G401.6 (cell line): ENCODE measurements around the gene SPDEF.

Experiments
- FAIRE-seq: peaks from 2 replicates; lab custom pipeline; 2012; peaks lifted over from hg19 to GRCh38; lab: Jason Lieb, UNC

SPDEF gene

DNA sequence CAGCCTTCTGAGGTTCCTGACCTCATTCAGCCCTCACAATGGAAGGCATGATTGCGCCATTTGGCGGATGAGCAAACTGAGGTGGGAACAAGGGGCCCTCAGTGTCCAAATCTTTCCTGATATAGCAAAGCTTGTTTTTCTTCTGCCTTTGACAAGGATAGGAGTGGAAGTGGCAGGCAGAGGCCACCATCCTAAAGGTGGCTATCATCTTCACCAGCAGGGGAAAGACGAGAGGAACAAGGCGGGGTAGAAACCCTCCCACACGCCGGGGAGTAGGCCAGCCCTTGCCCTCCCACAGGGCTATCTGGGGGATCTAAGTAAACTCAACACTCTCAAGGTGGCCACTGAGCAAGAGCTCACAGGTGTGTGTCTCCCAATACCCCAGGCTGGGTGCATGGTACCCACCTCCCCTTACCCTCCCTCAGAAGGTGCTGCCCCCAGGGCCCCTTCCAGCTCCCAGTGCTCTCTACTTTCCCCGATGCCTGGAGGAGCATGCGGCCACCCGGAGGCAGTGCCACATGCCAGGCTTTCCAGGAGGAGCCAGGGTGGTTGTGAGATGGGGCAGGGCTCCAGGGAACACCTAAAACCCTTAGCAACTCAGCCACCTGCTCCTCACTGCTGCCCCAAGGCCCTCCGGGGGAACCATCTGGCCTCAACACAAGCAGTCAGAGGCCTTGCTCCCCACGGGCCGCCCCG, 11.2 kb downstream of the SPDEF start:
- FAIRE-seq: no peak

DNA sequence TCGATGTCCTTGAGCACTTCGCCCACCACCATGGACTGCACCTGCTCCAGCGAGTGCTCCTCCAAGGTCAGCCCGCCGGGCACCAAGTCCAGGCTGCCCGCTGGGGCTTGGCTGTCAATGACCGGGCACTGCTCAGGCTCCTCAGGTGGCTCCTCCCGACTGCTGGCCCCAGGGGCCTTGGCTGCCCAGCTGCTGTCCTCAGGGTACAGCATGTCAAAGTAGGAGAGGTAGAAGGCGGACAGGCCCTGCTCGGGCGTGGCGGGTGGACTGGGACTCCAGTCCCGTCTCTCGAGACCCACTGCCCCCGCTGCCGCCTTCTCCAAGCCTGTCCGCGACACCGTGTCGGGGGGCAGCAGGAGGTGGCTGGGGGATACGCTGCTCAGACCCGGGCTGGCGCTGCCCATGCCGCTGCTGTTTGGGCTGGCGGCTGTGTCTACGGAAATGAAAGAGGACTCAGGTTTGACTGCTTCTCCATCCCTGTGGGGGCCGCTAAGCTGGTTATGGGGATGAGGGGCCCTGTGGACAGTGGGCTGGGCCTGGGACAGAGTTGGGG, 12.0 kb downstream of the SPDEF start:
- FAIRE-seq: no peak

DNA sequence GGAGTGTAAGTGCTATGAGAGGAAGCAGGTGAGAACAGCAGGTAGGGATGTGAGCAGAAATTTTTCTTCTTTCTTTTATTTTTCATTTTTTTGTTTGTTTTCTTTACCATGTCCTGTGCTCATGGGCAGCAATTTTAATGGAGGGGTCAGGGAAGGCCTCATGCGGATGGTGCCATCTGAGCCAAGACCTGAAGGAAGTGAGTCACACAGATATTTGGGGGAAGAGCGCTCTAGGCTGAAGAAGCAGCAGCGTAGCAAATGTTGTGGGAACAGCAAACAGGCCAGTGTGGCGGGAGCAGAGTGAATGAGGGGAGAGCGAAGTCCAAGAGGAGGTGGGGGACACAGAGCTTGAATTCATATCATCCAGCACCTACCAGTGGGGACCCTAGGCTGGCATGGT, 12.7 kb downstream of the SPDEF start:
- no peak for FAIRE-seq

DNA sequence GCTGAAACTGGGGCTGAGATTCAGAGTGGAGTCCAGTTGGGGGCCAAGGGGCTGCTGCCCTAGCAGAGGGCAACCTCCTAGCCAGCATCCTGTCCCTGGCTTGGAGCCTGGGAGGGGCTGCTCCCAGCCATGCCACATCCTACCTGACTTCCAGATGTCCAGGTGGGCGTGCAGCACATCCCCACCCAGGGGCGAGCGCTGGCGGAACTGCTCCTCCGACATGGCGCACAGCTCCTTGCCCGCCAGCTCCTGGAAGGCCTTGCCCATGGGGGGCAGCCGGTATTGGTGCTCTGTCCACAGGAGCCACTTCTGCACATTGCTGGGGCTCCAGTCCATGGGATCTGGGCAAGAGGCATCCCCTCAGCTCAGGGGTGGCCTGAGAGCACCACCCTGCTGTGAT, 15.3 kb downstream of the SPDEF start:
- no peak for FAIRE-seq

DNA sequence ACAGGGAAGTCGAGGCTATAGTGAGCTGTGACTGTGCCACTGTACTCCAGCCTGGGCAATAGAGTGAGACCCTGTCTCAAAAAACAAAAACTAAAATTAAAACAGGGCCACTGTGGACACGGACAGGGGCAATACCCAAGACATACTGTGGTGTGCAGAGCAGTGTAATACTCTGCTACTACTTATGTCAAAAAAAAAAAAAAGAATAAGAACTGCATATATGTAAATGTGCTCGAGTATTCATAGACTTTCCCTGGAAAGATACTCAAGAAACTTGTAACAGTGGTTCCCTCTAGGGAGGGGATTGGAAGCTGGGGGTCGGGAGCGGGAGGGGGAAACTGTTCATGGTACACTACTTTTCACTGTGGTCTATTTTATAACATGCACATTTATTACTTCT, 15.9 kb downstream of the SPDEF start:
- FAIRE-seq: no peak

DNA sequence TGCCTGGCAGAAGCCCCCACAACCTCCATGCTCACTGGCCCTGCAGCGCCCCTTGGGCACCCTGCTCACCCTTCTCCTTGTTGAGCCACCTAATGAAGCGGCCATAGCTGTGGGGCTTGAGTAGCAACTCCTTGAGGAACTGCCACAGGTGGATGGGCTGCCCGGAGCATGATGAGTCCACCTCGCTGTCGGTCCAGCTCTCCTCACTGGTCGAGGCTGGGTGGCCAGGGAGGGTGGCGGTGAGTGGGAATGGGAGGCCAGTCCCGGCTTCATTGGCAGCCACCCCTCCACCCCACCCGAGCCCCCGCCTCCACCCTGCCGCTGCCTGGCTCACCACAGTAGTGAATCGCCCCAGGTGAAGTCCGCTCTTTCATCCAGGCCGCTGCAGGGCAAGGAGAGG, 16.9 kb downstream of the SPDEF start:
- no peak for FAIRE-seq

DNA sequence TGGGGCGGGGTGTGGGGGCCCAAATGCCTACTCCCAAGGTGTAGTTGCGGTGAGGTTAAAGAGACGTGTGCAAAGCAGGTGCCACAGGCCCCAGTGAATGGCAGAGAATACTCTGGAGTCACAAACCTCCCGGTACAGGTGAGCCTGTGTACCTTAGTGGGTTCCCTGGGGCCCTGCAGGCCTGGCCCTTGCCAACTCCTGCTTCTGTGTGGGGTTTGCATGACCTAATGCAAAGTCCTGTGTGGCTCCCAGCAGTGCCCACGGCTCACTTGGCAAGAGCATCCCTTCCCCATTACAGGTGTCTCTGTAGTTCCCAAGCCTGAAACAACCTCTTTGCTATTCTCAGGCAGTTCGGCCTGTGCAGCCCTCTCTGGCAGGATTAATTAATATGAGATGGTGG, 17.5 kb downstream of the SPDEF start:
- FAIRE-seq: no peak

DNA sequence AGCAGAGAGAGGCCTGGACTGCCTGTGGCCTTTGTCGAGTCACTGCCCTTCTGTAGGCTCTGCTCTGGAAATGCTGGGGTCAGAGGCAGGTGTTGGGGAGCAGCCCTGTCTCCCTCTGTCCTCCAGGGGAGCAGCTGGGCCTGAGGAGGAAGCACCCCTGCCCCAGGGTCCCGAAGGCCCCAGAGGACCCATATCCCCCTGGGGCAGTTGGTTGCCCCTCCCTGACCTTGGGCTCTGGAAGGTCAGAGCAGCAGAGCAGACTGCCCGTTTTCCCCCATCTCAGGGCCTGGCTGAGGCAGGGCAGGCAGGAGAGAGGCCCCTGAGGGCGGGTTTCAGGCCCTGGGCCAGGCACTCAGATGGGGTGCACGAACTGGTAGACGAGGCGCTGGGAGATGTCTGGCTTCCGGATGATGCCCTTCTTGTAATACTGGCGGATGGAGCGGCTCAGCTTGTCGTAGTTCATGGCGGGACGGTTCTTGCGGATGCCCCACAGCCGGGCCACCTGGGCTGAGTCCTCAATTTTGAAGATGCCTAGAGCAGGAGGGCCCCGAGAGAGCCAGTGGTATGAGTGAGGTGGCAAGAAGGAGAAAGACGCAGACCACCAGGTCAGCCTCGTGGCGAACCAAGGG, 18.1 kb downstream of the SPDEF start:
- FAIRE-seq: no peak

DNA sequence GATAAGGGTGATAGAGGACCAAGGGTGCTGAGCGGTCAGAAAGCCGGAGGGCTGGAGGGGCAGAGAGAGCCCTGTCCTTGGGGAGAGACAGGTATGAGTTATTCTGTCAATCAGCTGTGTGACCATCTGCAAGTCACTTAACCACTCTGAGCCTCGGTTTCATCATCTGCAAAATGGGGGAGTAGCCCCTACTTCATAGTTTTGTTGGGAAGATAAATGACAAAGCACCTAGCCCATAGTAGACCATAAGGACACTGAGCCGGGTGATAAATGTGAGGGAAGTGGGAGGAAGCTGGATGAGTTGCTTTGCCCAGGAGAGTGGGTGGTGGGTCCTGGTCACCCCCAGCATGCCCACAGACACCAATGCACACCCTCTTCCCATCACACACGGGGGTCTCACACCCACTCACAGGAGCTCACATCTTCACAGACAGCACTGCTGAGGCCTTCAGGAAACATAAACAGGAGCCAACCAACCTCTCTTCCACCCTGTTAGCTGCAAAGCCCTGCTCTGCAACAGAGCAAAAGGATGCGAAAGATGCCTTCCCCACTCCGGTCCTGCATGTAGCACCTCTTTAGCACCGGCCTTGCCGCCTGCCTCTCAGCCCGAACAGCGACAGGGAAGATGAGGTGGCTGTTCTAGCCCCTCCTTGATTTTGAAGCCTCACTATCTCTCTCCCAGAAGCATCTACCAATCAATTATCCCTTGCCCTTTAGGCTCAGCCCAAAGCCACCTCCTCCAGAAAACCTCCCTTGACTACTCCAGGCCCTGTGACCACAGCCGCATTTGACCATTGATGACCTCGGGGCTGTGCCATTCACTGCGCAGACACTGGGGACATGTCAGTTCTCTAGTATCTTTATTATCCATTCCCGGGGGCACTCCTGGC, 18.9 kb downstream of the SPDEF start:
- no peak for FAIRE-seq

DNA sequence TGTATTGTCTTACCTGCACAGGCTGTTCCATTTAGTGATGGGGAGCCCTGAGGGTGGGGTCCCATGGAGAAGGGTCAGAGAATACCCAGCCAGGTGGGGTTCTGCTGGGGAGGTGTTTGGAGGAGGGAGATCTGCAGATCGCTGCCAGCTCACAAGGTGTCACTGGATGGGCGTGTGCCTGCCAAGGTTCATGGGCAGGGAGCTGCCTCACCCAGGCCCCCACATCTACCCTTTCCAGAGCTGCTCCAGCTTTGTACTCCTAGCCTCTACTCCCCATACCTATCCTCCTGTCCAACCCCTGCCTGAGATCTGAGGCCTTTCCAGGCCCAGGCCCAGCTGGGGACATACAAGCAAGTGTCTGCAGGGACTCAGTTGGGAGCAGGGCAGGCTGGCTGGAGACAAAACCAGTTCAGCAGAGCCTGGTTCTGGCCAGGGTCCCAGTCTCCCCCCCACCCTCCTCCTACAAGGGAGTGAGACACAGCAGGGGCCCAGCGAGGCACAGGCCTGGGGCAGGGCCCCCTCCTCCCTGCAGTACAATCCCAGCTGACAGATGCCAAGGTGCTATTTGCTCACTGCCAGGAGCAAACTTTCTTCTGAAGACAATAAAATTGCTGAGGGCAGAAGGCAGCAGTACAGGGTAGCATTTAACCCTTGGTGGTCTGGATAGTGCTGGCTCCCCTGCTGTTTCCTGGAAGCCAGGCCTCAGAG, 19.7 kb downstream of the SPDEF start:
- FAIRE-seq: no peak

DNA sequence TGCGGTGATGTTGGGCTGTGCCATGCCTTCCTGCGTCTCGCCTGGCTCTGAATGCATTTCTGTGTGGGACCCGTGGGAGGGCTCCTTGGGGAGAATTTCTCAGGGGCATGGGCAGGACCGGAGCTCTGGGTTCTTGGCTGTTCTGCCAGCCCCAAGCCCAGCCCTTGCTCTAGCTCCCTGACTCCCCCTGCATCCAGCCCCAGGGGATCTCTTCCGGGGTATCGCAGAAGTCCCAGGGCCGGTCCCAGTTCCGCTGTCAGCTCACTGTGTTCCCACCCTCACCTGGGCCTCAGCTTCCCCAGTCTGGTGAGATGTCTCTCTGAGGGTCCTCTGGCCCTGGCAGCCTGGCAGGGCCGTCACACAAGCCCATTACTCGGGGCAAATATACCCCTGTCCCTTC, 20.5 kb downstream of the SPDEF start:
- no peak for FAIRE-seq

DNA sequence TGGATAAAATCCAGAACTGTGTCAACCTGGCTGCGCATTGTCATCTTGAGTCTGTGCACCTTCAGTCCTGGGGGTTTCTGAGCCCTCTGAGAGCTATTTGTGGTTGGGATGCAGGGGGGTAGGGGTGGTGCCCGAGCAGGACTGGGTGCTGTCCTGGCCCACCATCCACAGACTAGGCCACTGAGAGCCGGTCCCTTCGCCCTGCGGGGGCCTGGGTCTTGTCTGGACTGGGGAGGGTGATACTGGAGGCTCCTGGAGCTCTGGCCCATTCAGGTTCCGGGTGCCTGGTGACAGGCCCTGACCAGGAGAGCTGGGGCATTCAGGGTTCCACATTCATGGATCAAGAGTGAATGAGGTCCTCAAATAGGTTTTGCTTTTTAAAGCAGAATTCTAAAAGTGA, 20.9 kb downstream of the SPDEF start:
- no peak for FAIRE-seq

DNA sequence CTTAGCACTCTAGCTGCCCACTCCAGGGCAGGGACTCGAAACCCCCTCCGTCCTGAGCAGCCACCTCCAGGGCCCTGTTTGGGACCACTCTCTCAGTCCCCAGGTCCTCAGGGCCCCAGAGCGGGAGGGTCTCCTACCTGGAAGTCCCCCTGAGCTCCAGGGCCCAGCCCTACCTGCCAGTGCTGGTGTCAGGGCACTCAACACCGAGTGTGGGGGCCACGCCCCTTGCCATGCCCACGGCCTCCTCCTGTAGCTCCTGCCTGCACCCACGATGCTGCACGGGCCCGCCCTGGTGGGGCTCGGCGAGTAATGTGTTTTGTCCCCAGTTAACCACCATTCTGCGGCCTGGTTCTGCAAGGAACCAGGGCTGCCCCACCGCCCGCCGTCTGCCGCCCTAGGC, 21.5 kb downstream of the SPDEF start:
- FAIRE-seq: no peak

DNA sequence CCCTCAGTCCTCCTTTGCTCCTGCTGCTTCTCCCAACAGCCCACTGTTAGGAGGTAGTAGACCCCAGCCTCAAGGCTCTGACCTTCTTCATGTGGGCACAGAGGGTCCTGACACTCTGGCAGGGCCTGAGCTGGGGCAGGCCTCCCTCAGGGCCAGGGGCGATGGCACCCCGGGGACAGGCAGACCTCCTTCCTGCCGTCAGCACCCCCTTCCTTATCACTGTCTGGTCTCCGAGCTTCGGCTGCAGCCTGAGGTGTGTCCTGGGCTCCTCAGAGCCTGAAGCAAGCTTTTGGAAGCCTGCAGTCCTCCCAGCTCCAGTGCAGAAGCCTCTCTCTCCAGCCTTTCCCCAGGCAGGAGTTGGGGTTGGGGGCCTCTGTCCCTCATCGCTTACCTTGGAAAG, 22.0 kb downstream of the SPDEF start:
- FAIRE-seq: no peak

DNA sequence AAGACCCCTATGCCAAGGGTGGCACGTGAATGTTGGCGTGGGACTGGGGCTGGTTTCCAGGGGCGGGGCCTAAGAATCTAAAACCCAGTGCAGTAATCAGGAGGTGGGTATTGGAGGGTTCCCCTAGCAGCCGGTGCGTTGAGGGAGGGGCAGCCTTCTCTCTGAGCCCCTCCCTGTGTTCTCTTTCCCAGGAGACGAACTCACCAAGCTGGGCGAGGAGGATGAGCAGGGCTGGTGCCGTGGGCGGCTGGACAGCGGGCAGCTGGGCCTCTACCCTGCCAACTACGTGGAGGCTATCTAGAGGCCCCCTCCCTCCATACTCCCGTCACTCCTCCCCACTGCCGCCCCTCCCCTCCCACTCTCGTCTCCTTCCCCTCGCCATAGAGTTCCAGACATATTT, 23.9 kb downstream of the SPDEF start:
- no peak for FAIRE-seq

DNA sequence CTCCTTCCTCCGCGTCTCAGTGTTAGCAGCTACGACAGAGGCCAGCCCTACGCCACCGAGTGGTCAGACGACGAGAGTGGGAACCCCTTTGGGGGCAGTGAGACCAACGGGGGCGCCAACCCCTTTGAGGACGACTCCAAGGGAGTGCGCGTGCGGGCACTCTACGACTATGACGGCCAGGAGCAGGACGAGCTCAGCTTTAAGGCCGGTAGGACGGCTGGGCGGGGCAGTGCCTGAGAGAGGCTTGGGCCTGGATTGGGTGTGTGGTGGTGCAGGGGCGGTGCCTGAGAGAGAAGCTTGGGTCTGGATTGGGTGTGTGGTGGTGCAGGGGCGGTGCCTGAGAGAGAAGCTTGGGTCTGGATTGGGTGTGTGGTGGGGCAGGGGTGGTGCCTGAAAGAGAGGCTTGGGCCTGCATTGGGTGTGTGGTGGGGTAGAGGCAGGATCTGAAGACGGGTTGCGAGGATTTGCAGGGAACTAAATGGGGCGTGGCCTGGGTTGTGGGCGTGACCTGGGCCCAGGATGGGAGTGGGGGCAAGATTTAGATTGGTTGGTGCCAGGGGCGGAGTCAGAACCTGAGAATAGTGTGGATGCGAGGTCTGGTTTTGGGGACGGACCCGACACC, 24.4 kb downstream of the SPDEF start:
- no peak for FAIRE-seq

DNA sequence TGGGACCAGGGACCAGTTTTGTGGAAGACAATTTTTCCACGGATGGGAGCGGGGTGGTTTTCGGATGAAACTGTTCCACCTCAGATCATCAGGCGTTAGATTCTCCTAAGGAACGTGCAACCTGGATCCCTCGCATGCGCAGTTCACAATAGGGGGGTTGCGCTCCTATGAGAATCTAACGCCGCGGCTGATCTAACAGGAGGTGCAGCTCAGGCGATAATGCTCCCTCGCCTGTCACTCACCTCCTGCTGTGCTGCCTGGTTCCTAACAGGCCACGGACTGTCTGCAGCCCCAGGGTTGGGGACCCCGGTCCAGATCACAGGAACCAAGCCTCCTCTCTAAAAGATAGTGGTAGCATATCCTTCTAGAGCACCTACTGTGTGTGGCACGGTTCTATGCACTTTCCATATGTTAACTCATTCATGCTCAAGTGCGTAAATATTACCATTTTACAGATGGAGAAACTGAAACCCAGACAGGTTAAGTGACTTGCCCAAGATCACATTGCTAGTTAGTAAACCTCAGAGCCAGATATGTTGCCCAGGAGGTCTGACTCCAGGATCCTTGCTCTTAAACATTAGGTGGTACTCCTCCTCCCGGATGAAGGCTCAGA, 25.3 kb downstream of the SPDEF start:
- FAIRE-seq: no peak

DNA sequence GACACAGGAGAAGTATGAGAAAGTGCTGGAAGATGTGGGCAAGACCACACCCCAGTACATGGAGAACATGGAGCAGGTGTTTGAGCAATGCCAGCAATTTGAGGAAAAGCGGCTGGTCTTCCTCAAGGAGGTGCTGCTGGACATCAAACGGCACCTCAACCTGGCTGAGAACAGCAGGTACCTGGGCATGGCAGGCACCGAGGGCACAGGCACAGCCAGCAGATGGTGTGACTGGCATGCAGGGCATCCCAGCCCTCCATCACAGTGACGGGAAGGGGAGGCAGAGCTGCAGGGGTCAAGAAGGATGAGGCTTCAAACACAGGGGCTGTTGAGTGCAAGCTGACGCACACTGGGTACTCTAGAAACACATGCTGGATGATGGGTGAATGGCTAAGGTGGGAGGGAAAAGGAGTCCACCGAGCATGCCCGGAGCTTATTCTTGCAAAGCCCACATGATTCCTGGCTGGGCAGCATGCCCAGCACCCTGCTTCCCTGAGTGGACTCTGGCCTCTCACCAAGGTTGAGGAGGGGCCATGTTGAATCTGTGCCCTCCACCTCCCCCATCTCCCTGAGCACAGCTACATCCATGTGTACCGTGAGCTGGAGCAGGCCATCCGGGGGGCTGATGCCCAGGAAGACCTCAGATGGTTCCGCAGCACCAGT, 26.3 kb downstream of the SPDEF start:
- no peak for FAIRE-seq

DNA sequence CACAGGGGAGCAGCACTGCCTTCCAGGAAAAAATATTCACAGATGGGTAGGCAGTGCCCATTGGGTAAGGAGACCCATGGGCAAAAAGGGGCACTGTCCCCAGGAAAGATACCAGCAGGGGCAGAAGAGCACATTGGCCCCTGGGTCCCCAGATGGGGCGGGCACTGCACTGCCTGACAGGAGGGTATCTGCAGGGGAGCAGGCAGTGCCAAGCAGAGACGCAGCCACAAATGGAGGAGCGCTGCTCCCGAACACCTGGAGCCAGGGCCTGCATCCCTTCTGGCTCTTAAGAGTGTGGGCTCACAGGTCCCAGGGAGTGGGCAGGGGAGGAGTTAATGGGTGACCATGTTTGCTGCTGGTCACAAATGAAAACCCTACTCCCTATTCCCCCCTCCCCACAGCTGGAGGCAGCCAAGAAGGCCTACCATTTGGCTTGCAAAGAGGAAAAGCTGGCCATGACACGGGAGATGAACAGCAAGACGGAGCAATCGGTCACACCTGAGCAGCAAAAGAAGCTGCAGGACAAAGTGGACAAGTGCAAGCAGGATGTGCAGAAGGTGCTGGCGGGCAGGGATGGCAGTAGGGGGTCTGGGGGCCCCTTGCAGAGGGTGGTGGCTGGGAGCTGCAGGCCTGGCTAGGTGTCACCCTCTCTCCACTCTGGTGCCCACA, 27.0 kb downstream of the SPDEF start:
- no peak for FAIRE-seq
